Epithelial cell of proximal tubule (primary cell): ENCODE measurements around the gene PRRT1. TPM values are rescaled to one million over a fixed set of nuclear protein-coding genes. Genes with fewer than 3 reads are reported as not detected.

Experiments
- total RNA-seq: library from RNA; depleted of rRNA; stranded (reverse); fragments of >200 nt; gene quantifications from 2 replicates; pipeline ENCODE4 v1.2.3, GENCODE V29; 2015

The PRRT1 gene
- total RNA-seq, 1 donor from 2014 or later = not detected

Other genes starting within 250 kb of the PRRT1 start
- gene ZBTB12, start 249.9 kb downstream of the PRRT1 start, total RNA-seq = 1.5 TPM in 2 replicates
- not detected in 2 replicates for gene C2, start 224.2 kb downstream of the PRRT1 start, total RNA-seq
- gene CFB, start 205.8 kb downstream of the PRRT1 start, total RNA-seq = 0.81 and 2.2 TPM in 2 replicates
- gene NELFE, start 193.0 kb downstream of the PRRT1 start, total RNA-seq = 113 and 132 TPM in 2 replicates
- 42.0 and 51.9 TPM in 2 replicates for gene SKIC2, start 192.8 kb downstream of the PRRT1 start, total RNA-seq
- 20.0 and 20.9 TPM in 2 replicates for gene DXO, start 179.8 kb downstream of the PRRT1 start, total RNA-seq
- 1.0 and 1.6 TPM in 2 replicates for gene C4A, start 169.9 kb downstream of the PRRT1 start, total RNA-seq
- 1.1 and 1.2 TPM in 2 replicates for gene C4B, start 137.1 kb downstream of the PRRT1 start, total RNA-seq
- gene CYP21A2, start 113.5 kb downstream of the PRRT1 start, total RNA-seq = not detected in 2 replicates
- 0.23 TPM in 1 of 2 replicates, not detected in the other for gene TNXB, start 42.6 kb downstream of the PRRT1 start, total RNA-seq
- 21.3 and 23.2 TPM in 2 replicates for gene ATF6B, start 23.7 kb downstream of the PRRT1 start, total RNA-seq
- gene FKBPL, start 21.7 kb downstream of the PRRT1 start, total RNA-seq = 2.5 and 7.2 TPM in 2 replicates
- 23.2 and 39.4 TPM in 2 replicates for gene PPT2, start 2.2 kb upstream of the PRRT1 start, total RNA-seq
- 3.1 and 6.5 TPM in 2 replicates for gene EGFL8, start 12.7 kb upstream of the PRRT1 start, total RNA-seq
- 57.1 and 72.2 TPM in 2 replicates for gene AGPAT1, start 24.1 kb upstream of the PRRT1 start, total RNA-seq
- 66.6 and 79.9 TPM in 2 replicates for gene RNF5, start 26.5 kb upstream of the PRRT1 start, total RNA-seq
- 0.80 and 1.4 TPM in 2 replicates for gene AGER, start 32.3 kb upstream of the PRRT1 start, total RNA-seq
- gene PBX2, start 38.3 kb upstream of the PRRT1 start, total RNA-seq = 38.3 and 44.5 TPM in 2 replicates
- 15.7 and 17.8 TPM in 2 replicates for gene GPSM3, start 40.7 kb upstream of the PRRT1 start, total RNA-seq
- gene NOTCH4, start 72.1 kb upstream of the PRRT1 start, total RNA-seq = 2.0 and 3.3 TPM in 2 replicates
- not detected in 2 replicates for gene TSBP1, start 220.0 kb upstream of the PRRT1 start, total RNA-seq